ENCODE data around the gene DLEC1.

Gene DLEC1

DNA sequence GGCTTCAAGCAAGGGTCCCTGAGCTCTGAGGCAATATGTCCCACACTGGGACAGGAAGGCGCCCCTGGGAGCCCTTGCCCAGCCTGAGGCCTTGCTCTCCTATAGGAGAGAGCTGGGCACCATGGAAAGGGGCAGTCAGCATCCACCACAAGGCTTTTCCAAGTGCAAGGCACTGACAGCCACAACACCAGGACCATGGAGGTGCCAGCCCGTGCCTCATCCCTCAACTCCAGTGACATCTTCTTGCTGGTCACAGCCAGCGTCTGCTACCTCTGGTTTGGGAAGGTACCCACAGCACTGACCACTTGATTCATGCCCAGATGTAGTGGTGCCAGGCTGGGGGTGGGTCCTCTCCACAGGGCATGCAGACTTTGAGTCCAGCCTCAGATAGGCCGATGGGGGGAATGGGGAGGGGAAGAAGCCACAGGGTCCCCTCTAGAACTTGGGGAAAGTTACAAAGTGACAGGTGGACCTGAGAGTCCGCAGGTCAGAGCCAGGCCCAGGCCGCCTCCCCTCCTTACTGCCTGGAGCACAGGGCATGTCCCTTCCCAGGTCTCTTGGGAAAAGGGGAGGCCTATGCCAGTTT is 36.6 kb upstream of the DLEC1 start:
- no peak for DNase-seq (ENCODE audit: low read depth)

DNA sequence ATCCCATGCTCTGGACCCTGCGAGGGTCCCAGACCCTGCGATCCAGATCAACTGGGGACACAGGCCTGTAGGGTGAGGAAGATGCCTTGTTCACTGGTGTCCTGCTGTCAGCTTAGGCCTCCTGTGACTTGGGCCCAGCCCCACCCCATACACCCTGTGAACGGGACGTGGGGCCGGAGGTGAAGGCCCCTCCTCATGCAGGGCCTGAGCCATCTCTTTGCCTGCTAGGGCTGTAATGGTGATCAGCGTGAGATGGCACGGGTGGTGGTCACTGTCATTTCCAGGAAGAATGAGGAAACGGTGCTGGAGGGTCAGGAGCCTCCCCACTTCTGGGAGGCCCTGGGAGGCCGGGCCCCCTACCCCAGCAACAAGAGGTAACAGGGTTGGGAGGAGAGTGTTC is 36.1 kb upstream of the DLEC1 start:
- DNase-seq (ENCODE audit: low read depth) = no peak

DNA sequence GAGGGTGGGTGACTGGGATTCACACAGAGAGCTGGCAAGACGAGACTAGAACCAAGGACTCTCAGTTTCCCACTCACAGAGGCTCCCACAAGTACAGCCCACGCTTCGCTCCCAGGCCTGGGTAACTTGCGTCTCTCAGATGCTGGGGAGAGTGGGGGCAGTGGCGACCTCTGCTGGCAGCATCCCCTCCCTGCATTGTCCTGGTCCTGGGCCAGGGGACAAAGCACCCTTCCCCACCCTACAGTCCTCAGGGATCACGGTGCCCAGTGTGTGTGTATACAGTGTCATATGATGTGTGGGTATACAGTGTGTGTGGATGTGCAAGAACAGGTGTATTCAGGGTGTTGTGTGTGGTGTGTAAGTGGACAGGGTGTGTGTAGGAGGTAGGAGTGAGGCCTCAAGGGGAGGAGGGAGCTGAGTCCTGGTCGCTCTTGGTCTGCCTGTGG is 35.6 kb upstream of the DLEC1 start:
- no peak for DNase-seq (ENCODE audit: low read depth)

DNA sequence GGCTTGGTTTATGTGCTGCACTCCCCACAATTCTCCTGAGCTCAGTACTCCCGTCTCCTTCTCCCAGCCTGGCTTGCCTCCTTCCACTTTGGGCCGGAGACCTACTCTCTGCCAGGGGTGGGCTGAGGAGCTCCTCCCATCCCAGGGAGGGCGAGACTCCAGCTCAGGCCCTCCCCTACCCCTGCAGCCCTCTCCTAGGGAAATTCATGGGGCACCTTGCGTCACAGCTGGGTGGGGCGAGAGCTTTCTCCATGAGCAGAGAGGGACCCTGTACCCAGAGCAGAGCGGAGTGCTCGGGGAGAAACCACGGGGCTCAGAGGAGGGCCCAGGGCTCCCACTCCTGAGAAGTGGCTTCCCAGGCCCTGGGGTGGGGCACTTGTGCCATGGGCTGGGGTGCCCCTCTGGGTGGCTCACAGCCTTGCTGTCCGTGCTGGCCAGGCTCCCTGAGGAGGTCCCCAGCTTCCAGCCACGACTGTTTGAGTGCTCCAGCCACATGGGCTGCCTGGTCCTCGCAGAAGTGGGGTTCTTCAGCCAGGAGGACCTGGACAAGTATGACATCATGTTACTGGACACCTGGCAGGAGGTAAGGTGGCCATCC is 35.1 kb upstream of the DLEC1 start:
- no peak for DNase-seq (ENCODE audit: low read depth)

DNA sequence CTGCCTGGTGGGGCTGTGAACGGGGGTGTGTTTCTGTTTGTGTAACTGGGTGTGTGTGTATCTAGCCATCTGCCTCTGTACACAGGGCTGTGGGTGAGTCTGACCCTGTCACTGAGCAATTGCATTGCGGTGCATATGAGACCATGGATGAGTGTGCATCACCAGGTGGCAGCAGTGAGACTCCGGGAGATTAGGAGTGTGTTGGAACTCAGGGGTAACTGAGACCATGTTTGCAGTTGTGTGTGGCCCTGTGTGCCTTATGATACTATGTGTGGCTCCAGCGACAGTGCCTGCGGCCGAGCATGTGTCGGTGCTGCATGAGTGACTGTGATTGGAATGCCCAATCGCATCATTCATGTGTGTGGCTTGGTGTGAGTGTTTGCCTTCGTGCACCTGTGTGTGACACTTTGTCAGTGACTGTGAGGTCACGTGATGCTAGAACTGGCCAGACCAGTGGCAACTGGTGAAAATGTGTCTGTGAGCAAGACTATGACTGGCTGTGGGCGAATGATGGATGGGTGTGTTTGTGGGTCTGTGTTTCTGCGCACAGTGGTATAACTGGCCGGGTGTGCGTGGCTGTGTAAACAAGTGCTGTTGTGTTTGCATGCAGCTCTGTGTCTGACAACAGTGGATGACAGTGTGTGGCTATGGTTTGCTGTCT is 34.5 kb upstream of the DLEC1 start:
- no peak for DNase-seq (ENCODE audit: low read depth)

DNA sequence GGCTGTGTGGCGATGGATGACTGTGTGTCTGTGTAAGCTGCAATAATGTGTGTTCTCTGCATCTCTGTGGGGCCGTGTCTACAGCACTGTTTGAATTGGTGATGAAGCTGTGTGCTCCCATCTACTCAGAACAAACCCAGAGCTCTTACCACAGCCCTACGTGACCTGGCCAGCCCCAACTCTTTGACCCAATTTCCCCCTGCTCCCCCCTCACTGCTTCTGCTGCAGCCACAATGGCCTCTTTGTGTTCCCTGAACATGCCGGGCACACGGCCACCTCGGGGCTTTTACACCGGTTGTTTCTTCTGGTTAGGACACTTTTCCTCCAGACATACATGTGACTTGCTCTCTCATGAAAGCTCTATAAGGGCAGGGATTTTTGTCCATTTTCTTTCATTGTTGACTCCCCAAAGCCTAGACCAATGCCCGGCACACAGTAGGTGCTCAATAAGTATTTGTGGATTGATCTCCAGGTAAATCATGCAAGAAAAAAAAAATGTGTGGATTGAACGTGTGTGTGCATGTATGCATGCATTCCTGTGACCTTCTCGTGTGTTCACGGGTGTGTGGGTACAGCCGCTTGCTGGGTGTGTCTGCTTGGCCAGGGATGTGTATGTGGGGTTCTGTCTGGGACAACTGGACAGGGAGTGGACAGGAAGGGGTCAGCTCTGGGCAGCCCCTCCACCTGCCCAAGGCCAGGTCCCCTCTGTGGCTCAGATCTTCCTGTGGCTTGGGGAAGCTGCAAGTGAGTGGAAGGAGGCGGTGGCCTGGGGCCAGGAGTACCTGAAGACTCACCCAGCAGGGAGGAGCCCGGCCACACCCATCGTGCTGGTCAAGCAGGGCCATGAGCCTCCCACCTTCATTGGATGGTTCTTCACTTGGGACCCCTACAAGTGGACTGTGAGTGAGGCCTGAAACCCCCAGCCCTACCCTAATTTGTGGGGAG is 33.7 kb upstream of the DLEC1 start:
- no peak for DNase-seq (ENCODE audit: low read depth)

DNA sequence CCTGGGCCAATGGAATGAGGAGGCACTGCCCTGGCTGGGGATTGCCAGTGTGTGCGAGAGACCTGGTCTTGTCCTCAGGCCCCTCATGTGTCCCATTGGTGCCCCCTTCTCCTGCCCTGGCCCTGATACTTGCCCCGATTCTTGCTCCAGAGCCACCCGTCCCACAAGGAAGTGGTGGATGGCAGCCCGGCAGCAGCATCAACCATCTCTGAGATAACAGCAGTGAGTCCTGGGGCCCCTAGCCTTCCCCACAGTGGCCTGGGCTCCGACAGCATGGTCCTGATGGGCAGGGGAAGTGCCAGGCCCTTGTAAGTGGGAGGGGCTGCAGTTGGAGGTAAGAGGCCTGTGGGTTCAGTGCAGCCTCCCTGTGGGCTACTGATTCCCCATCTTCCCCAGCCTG is 33.0 kb upstream of the DLEC1 start:
- no peak for DNase-seq (ENCODE audit: low read depth)

DNA sequence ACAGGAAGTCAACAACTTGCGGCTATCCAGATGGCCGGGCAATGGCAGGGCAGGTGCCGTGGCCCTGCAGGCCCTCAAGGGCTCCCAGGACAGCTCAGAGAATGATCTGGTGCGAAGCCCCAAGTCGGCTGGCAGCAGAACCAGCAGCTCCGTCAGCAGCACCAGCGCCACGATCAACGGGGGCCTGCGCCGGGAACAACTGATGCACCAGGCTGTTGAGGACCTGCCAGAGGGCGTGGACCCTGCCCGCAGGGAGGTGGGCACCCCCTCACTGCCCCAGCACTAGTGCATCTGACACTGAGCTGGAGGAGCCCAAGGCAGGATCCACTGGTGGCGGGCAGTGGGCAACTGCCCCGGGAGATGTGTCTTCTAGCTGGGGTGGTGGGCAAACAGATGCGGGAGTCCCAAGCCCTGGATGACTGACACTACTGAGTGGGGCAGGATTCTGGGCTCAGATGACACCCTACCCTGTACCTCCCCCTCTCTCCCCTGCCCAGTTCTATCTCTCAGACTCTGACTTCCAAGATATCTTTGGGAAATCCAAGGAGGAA is 32.5 kb upstream of the DLEC1 start:
- DNase-seq (ENCODE audit: low read depth) = no peak

DNA sequence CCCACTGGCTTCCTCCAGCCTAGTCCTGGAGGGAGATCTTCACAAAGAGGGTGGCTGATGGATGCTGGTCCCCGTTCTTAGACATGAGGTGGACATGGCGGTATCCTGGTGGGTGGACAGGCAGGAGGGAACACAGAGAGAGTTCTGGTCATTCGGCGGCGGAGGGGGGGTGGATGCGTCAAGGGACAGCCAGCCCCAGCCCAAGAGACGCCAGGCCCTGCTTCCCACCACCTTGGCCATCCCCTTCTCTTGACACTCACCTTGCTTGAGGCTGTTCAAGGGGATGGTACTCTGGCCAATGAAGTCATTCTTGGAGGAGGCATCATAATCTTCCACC is 31.3 kb upstream of the DLEC1 start:
- no peak for DNase-seq (ENCODE audit: low read depth)

DNA sequence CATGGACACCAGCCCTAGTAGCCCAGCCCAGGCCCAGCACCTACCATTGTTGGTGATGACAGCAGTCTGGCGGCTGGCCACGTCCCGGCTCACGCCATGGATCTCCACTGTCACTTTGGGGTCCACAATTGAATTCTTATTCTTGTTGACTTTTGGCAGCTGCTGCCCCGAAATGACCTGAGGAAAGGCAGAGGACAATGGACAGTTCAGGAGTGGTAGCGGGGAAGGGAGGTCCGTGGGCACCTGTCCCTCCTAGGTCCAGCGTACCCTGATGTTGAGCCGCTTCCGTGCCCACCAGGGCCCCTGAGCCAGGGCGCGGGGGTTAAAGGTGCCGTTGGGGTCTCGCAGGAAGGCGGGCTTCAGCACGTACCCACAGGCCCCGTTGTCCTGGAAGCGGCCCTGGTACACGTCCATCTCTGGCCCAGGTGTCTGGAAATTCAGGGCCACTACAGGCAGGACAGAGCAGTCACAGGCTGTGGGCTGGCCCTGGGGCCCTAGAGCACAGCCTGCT is 30.8 kb upstream of the DLEC1 start:
- DNase-seq (ENCODE audit: low read depth) = no peak

DNA sequence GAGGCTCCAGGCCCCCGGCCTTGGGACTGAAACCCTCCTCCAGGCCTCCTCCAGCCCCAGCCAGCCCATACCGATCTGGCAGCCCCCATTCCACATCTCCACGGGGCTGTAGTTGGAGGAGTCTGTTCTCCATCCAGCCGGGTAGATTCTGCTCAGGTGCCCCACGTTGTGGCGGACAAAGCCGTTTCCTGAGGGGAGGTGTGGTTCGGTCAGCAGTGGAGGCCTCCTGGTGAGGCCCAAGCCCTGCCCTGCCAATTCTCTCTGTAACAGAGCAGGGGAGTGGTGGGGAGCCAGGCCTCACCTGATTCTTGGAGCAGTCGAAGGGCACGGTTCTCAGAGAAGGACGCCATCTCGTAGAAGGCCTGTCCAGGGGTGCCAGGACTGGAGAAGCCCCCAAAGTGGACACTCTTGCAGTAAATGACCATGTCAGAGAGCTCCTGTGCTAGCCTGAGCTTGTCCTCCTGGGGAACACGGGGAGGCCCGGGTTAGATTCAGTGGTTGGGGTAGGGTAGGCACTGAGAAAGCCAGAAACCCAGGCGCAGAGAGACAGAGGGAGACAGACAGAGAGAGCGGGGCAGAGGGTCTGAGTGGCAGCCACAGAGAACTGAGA is 29.9 kb upstream of the DLEC1 start:
- DNase-seq (ENCODE audit: low read depth) = no peak

DNA sequence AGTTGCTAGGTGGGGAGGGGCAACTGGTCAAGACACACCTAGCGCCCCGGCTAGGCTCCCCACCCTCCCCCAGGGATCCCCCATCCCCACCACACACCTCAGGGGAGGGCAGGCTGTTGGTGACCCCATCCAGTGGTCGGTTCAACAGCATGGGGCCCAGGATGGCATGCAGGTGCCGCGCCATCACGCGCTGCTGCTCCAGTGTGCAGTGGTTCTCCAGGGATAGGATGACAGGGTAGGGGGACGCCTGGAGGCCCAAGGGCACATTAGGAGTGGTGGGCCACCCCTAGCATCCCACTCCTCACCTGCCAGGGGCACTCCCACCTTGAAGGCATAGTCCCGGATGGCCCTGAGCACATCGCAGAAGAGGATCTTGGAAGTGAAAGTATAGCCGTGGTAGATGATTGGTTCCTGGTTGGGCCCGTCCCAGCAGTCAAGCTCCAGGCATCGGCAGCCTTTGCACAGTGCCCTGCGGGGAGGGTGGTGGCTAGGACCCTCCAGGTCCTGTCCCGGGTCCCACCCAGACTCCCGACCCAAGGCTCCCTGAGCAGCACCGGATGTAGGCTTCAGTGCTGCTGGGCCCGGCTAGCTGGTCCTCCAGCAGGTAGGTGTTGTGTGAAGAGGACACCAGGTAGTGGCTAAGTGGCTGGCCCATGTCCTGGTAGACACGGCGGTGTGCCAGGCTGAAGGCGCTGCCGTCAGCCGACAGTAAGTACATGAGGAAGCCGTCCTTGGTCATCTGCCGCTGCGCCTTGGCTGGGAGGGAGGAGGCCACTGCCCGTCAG is 29.0 kb upstream of the DLEC1 start:
- no peak for DNase-seq (ENCODE audit: low read depth)

DNA sequence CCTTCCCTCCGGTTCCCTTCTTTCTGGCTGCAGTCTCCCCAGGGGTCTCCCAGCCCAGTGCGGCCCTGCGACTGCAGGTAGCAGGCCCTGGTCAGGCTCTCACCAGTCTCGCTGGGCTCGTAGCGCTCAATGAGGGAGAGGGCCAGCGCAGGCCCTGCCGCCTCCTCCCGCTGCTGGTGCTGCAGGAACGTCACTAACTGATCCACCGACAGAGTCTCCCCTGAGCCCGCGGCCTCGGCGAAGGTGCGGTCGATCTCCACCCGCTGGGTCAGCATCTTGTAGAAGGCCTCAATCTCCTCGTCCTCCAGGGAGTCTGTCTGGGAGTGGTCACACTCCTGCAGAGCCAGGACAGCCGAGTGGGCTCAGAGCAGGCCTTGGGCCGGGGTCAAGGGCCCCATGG is 27.9 kb upstream of the DLEC1 start:
- DNase-seq (ENCODE audit: low read depth) = no peak

DNA sequence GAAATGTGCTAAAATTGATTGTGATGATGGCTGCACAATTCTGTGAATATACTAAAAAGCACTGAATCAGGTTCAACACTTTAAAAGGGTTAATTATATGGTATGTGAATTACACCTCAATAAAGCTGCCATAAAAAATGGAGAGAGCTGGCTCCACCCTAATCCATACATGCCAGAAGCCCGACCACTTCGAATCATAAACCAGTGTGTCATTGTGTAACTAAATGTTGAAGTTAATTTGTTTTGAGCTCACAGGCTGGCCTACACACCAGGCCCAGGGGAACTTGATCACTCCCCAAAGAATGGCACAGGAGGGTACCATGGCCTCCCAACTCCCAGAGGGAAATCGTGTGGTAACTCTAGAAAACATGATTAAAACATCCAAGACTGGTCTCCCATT is 23.5 kb upstream of the DLEC1 start:
- no peak for DNase-seq (ENCODE audit: low read depth)

DNA sequence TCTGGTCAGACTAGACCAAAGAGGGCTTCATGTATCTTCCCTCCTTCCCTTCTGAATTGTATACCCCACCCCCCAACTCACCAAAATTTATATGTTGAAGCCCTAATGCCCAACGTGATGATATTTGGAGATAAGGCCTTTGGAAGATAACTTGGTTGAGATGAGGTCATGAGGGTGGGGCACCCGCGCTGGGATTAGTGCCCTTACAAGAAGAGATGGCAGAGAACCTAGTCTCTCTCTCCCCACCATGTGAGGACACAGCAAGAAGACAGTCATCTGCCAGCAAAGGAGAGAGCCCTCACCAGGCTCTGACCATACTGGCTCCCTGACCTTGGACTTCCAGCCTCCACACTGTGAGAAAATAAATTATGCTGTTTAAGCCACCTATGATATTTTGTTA is 23.0 kb upstream of the DLEC1 start:
- DNase-seq (ENCODE audit: low read depth) = no peak

DNA sequence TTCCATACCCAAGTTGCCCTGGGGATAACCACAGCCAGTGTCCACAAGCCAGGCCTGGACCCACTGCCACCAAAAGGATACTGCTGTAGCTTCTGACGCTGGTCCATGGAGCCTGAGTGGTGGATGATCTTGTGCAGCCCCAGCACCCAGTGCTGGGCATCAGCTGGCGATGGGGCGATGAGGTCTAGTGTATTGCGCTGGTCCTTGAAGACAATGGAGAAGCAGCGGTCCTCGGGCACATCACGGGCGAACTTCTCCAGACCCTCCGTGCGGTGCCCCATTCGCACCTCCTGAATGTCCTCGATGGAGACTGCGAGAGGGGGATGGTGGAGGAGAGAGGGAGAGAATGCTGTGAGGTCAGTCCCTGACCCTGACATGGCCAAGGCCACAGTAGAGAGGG is 22.6 kb upstream of the DLEC1 start:
- DNase-seq (ENCODE audit: low read depth) = no peak

DNA sequence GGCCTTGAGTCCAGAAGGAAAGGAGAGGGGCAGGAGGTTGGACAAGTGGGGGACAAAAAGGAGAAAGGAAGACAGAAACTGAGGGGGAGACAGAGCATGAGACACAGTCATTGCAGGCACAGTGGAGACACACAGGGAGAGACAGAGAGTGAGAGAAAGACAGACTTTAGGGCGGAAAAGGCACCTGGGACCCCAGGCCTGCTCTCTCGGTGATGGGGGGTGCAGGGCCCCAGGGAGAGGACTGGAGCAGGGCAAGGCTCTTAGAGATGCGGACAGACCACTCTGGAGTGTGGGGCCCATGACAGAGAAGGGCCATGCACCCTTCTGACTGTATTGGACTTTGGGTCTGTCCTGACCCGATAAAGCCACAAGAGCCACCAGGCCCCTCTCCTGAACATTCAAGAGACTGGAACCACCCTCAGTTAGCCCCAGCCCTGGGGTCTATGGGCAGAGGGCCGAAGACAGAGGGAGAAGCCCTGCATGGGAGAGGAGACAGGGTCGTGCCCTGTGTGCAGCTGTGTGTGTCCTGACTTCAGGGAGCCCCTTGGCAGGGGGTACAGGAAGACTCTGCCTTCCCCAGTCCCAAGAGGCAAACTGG is 22.1 kb upstream of the DLEC1 start:
- no peak for DNase-seq (ENCODE audit: low read depth)

DNA sequence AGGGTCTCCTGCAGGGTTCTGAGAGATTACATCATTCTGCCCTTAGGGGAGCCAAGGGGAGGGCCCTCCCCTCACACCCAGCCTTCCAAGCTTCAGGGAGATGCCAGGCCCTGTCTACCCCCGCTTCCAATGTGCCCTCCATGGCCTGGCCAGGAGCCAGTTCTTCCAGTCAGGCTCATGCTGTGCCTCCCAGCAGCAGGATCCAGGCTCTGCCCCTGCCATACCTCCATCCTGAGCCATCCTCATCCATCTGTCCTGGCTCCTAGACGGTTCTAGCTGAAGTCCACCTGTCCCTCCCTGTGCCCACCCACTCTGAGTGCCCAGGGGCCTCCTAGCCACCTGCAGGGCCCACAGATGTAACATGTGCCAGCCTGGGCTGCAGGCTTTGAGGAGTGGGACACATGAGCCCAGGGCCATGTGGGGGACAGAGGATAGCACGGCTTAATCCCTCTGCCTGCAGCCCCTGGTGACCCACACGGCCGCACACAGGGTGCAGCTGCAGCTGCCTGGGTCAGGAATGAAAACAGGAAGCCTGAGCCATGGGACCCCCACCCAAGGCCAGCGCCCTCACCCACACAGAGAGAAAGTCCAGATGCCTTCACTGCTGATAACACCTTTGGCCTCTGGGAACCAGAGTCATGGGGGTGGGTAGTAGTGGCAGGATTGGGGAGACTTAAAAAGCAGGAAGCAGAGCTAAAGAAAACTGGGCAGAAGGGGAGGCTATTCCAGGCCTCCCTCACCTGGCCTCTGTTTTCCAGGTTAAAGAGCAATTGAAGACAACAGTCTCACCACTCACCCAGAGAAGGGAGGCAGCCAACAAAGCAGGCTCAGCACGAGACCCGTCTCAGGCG is 21.3 kb upstream of the DLEC1 start:
- no peak for DNase-seq (ENCODE audit: low read depth)
